Endothelial cell of umbilical vein (primary cell): Measurements from ENCODE around the gene DEGS2. TPM values are rescaled to one million over a fixed set of nuclear protein-coding genes. Genes with fewer than 3 reads are reported as not detected.

Experiments used
- BruUV-seq: library from RNA; stranded (reverse); fragments of 400-500 nt; replicated peaks from 2 replicates; lab custom pipeline; 2021; lab: Mats Ljungman, UMichigan
- CTCF ChIA-PET: fragments of 300-600, 350-600 bp; sonication (Branson Sonifier 250); formaldehyde crosslinking; loops from one replicate; lab custom pipeline; 2021; ENCODE audit warnings: antibody characterized with exemption, inconsistent platforms; lab: Charles Lee
- POLR2A ChIA-PET: fragments of 300-600, 350-600 bp; sonication (Branson Sonifier 250); formaldehyde crosslinking; loops from one replicate; lab custom pipeline; 2021; ENCODE audit warnings: antibody characterized with exemption, inconsistent platforms; lab: Charles Lee
- DNase-seq: peaks from one replicate; pipeline ENCODE4 v3.0.0-alpha.2; 2011; ENCODE audit warnings: low read depth, low spot score
- FAIRE-seq: peaks from 2 replicates; lab custom pipeline; 2011; peaks lifted over from hg19 to GRCh38; lab: Jason Lieb, UNC
- H2AFZ ChIP-seq: 2 replicates; pipeline ENCODE4 v1.6.0; 2012; ENCODE audit warnings: low read depth, low read length, control low read depth, inconsistent platforms
- H3K27ac ChIP-seq: 2 replicates; pipeline ENCODE4 v1.5.1; 2011; ENCODE audit warnings: low read depth, mild to moderate bottlenecking, control low read depth, low read length, moderate library complexity; ENCODE audit not compliant: insufficient read depth
- H3K27me3 ChIP-seq, 2 experiments: 2 replicates each; pipeline versions ENCODE4 v1.6.0 to v1.6.1; 2011; ENCODE audit warnings: low read length in 2 of 2, mixed read lengths in 1 of 2; ENCODE audit not compliant: control insufficient read depth in 2 of 2, insufficient read depth in 2 of 2
- H3K36me3 ChIP-seq, 2 experiments: 2 replicates in 1 of 2; 3 replicates in 1 of 2; pipeline ENCODE4 v1.5.1; 2011; ENCODE audit warnings: low read length in 2 of 2, mild to moderate bottlenecking in 1 of 2, moderate library complexity in 1 of 2; ENCODE audit not compliant: control insufficient read depth in 2 of 2, insufficient read depth in 2 of 2; ENCODE audit errors: extremely low read depth in 1 of 2
- H3K4me1 ChIP-seq: 3 replicates; pipeline ENCODE4 v1.5.1; 2011; ENCODE audit warnings: mild to moderate bottlenecking, low read length; ENCODE audit not compliant: control insufficient read depth, insufficient read depth; ENCODE audit errors: extremely low read depth
- H3K4me2 ChIP-seq: 2 replicates; pipeline ENCODE4 v1.6.1; 2011; ENCODE audit warnings: low read length, control low read depth, mixed read lengths; ENCODE audit not compliant: insufficient read depth
- H3K4me3 ChIP-seq, 3 experiments: fragments of 200-600 bp in 1 of 3; sonication (generic), shearing (Covaris generic) in 1 of 3; replicated peaks in 1 of 3; 2 replicates each; pipeline ENCODE4 v1.5.1; 2011 to 2016; ENCODE audit warnings: control low read depth in 3 of 3, low read length in 3 of 3, mild to moderate bottlenecking in 2 of 3, inconsistent platforms in 1 of 3, low read depth in 1 of 3, moderate library complexity in 1 of 3; ENCODE audit not compliant: insufficient read depth in 1 of 3
- H3K79me2 ChIP-seq: 2 replicates; pipeline ENCODE4 v1.6.0; 2012; ENCODE audit warnings: low read length, inconsistent platforms; ENCODE audit not compliant: control insufficient read depth, insufficient read depth
- H3K9ac ChIP-seq: replicated peaks from 2 replicates; pipeline ENCODE3; 2011; ENCODE audit warnings: low read length, control low read depth; ENCODE audit not compliant: insufficient read depth; ENCODE audit errors: extremely low read depth
- H3K9me1 ChIP-seq: replicated peaks from 3 replicates; pipeline ENCODE4 v1.6.0; 2011; ENCODE audit warnings: mild to moderate bottlenecking, low read length; ENCODE audit not compliant: control insufficient read depth, insufficient read depth; ENCODE audit errors: extremely low read depth
- H3K9me3 ChIP-seq: replicated peaks from 2 replicates; pipeline ENCODE4 v1.5.1; 2012; ENCODE audit warnings: low read length, inconsistent platforms; ENCODE audit not compliant: control insufficient read depth, insufficient read depth
- H4K20me1 ChIP-seq: replicated peaks from 2 replicates; pipeline ENCODE3; 2011; ENCODE audit warnings: mild to moderate bottlenecking, low read length; ENCODE audit not compliant: control insufficient read depth, insufficient read depth; ENCODE audit errors: extremely low read depth
- EZH2 ChIP-seq: IDR thresholded peaks from 2 replicates; pipeline ENCODE4 v1.6.1; 2012; ENCODE audit warnings: borderline replicate concordance, low read depth, mild to moderate bottlenecking, moderate library complexity, low read length, inconsistent platforms; ENCODE audit not compliant: severe bottlenecking
- FOS ChIP-seq: IDR thresholded peaks from 2 replicates; pipeline ENCODE4 v1.6.1; 2011; ENCODE audit warnings: mild to moderate bottlenecking, low read length, moderate library complexity, borderline replicate concordance; ENCODE audit not compliant: insufficient read depth
- GATA2 ChIP-seq: IDR thresholded peaks from 2 replicates; pipeline ENCODE4 v1.7.0; 2011; ENCODE audit warnings: low read depth, mild to moderate bottlenecking, moderate library complexity, mixed read lengths, low read length; ENCODE audit not compliant: insufficient read length, insufficient read depth
- JUN ChIP-seq: IDR thresholded peaks from 2 replicates; pipeline ENCODE4 v1.6.1; 2011; ENCODE audit warnings: borderline replicate concordance, low read depth; ENCODE audit not compliant: insufficient read length, insufficient read depth
- POLR2A ChIP-seq: IDR thresholded peaks from 2 replicates; pipeline ENCODE4 v1.6.1; 2012; ENCODE audit warnings: low read depth, mild to moderate bottlenecking, control low read depth, low read length
- dilution Hi-C: fragments of 300-500 bp; cut with MboI; formaldehyde crosslinking; loops from one replicate; pipeline ENCODE4 v1.15.0; 2019; ENCODE audit warnings: low sequenced_read_pairs; ENCODE audit not compliant: extremely low pct_ligation_motif_present
- intact Hi-C: fragments of 100-400 bp; cut with micrococcal nuclease; formaldehyde crosslinking; loops from one replicate; pipeline ENCODE4 v1.10.0; 2022
- polyA plus RNA-seq, 4 experiments: library from polyadenylated mRNA; depleted of rRNA in 3 of 4; stranded (reverse) in 3 of 4; unstranded in 1 of 4; fragments of >200 nt; gene quantifications; 2 replicates each; pipeline versions ENCODE4 v1.2.1 to v1.2.3, GENCODE V29; 2011 to 2012; ENCODE audit warnings: missing spikeins in 1 of 4
- total RNA-seq: library from RNA; stranded (reverse); gene quantifications from 2 replicates; pipeline ENCODE4 v1.2.3, GENCODE V29; 2021

The DEGS2 gene
- total and polyA plus RNA-seq, 2 donors (not counting 3 experiments of a cell fraction or from before 2014, with no cell fraction given): 0.06 TPM; not detected in 1

DNA sequence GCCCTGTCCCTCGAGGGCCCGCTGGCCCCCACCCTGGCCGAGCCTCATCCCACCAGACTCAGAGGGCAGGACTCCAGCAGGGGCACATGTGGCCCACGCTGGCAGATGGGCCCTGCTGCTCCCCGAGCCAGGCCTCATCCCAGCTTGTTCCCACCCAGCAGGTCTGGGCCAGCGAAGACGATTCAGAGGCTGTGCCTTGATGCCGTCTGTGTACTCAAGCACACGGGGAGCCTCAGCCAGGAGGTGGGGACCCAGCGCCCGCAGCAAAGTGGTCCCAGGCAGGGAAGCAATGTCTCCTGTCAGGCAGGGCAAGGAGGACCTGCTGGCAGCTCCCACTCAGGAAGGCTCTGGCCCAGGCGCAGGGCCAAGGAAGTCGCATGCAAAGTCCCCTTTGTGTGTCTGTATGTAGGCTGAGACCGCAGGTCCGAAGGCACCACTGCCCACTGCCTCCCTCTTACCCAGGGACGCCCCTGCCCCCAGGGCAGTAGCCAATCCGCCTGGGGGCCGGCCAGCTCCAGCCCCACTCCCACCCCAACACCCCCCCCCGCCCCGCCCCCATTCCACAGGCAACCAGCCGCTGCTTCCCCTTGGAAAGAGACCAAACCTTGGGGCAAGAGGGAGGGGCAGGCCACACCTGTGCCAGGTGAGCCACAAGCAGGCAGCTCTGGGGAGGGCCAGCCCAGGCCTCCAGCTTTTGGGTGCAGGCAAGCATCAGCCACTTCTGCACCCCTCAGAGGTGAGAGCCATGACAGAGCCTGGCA, 9.4 kb downstream of the DEGS2 start:
- H3K79me2 ChIP-seq: no peaks in the 10 kb centered on the region
- no peak overlapping the region for H3K4me2 ChIP-seq
- no peak overlapping the region for H2AFZ ChIP-seq
- DNase-seq (no peak), FAIRE-seq (no peak)
- dilution Hi-C loops: no loop called here
- H3K4me1 ChIP-seq: no peaks in the 10 kb centered on the region
- no peaks in the 10 kb centered on the region for H3K36me3 ChIP-seq
- H3K9me1 ChIP-seq: no peaks in the 10 kb centered on the region
- no peaks in the 10 kb centered on the region for H4K20me1 ChIP-seq
- no peaks in the 10 kb centered on the region for H3K27me3 ChIP-seq
- intact Hi-C loops: no loop called here
- H3K9ac ChIP-seq: no peak overlapping the region
- ChIA-PET CTCF (interaction anchor here (3.7 kb wide), 1 partner anchor 8 kb away, joined by 19 read pairs; no protein-coding TSS in a partner anchor), POLR2A (no interaction called here)
- TF ChIP-seq POLR2A (no peak), EZH2 (no peak), FOS (no peak), JUN (no peak), GATA2 (no peak)
- no peaks in the 10 kb centered on the region for H3K9me3 ChIP-seq
- no TSS peak for BruUV-seq
- H3K4me3 ChIP-seq: no peak overlapping the region
- H3K27ac ChIP-seq: no peak overlapping the region
